Neural cell (in vitro differentiated cells): ENCODE measurements around the gene DLG2. TPM values are rescaled to one million over a fixed set of nuclear protein-coding genes. Genes with fewer than 3 reads are reported as not detected.
"Not testable (repeated sequence)": the region's sequence is repeated elsewhere in the genome, so short reads cannot be mapped to it uniquely, and the experiment has no call there.

Experiments
- H2AFZ ChIP-seq: fragments of 200-600, 300-800 bp; sonication (generic), shearing (Covaris generic); 2 replicates; pipeline ENCODE4 v1.6.0; 2014; ENCODE audit warnings: low read depth, mild to moderate bottlenecking, antibody characterized with exemption, low read length, moderate library complexity
- H3F3A ChIP-seq: fragments of 200-600 bp; shearing (Covaris generic); 2 replicates; pipeline ENCODE4 v1.6.1; 2016; ENCODE audit warnings: mild to moderate bottlenecking, moderate library complexity, mixed read lengths, antibody characterized with exemption, low read length; ENCODE audit not compliant: insufficient read depth, poor library complexity, severe bottlenecking
- H3K27ac ChIP-seq: fragments of 200-600, 300-800 bp; sonication (generic), shearing (Covaris generic); 2 replicates; pipeline ENCODE4 v1.5.1; 2014; ENCODE audit warnings: mild to moderate bottlenecking, low read length, moderate library complexity
- H3K27me3 ChIP-seq: fragments of 300-800, 200-600 bp; sonication (generic), shearing (Covaris generic); 2 replicates; pipeline ENCODE4 v1.6.0; 2014; ENCODE audit warnings: mild to moderate bottlenecking, low read depth, low read length, moderate library complexity; ENCODE audit not compliant: insufficient read depth
- H3K36me3 ChIP-seq: fragments of 300-800, 200-600 bp; sonication (generic), shearing (Covaris generic); 2 replicates; pipeline ENCODE4 v1.5.1; 2014; ENCODE audit warnings: mild to moderate bottlenecking, antibody characterized with exemption, low read length, moderate library complexity; ENCODE audit not compliant: insufficient read depth
- H3K4me2 ChIP-seq: fragments of 300-800, 200-600 bp; sonication (generic), shearing (Covaris generic); 2 replicates; pipeline ENCODE4 v1.6.0; 2014; ENCODE audit warnings: mild to moderate bottlenecking, low read length
- H3K4me3 ChIP-seq: fragments of 300-800, 200-600 bp; sonication (generic), shearing (Covaris generic); 2 replicates; pipeline ENCODE4 v1.5.1; 2014; ENCODE audit warnings: mild to moderate bottlenecking, low read length, moderate library complexity
- H3K79me2 ChIP-seq: fragments of 200-600 bp; shearing (Covaris generic); replicated peaks from 2 replicates; pipeline ENCODE4 v1.6.0; 2014; ENCODE audit warnings: mild to moderate bottlenecking, low read length, moderate library complexity; ENCODE audit not compliant: insufficient read depth
- H3K9ac ChIP-seq: fragments of 300-800, 200-600 bp; sonication (generic), shearing (Covaris generic); 2 replicates; pipeline ENCODE4 v1.6.1; 2016; ENCODE audit warnings: mild to moderate bottlenecking, low read length, mixed read lengths
- H3K9me2 ChIP-seq: fragments of 200-600 bp; shearing (Covaris generic); 2 replicates; pipeline ENCODE4 v1.6.1; 2016; ENCODE audit warnings: mild to moderate bottlenecking, low read length, mixed read lengths; ENCODE audit not compliant: insufficient read depth
- H3K9me3 ChIP-seq: fragments of 200-600, 300-800 bp; sonication (generic), shearing (Covaris generic); 2 replicates; pipeline ENCODE4 v1.6.1; 2016; ENCODE audit warnings: mild to moderate bottlenecking, mixed run types, low read length, moderate library complexity, mixed read lengths
- H4K20me1 ChIP-seq: fragments of 200-600 bp; shearing (Covaris generic); 2 replicates; pipeline ENCODE4 v1.6.1; 2016; ENCODE audit warnings: mild to moderate bottlenecking, mixed run types; ENCODE audit not compliant: insufficient read depth
- POLR2AphosphoS5 ChIP-seq: IDR thresholded peaks from 2 replicates; pipeline ENCODE4 v1.6.1; 2012
- TAF1 ChIP-seq: IDR thresholded peaks from 2 replicates; pipeline ENCODE4 v1.6.1; 2012; ENCODE audit warnings: low read depth
- polyA plus RNA-seq: library from polyadenylated mRNA; depleted of rRNA; stranded (reverse); fragments of >200 nt; gene quantifications from 2 replicates; pipeline ENCODE4 v1.2.3, GENCODE V29; 2014
- TF ChIP-seq, protein P1 (sequence below): fragments of 450-650 bp; IDR thresholded peaks from 2 replicates; pipeline ENCODE4 v1.5.1; 2014; ENCODE audit warnings: antibody characterized with exemption, mild to moderate bottlenecking, moderate library complexity; ENCODE audit not compliant: poor library complexity, severe bottlenecking
- TF ChIP-seq, protein P2 (sequence below): IDR thresholded peaks from 2 replicates; pipeline ENCODE4 v1.6.1; 2012; ENCODE audit warnings: borderline replicate concordance

DLG2 gene
- polyA plus RNA-seq, 1 donor from 2014 or later, result 179 TPM

DNA sequence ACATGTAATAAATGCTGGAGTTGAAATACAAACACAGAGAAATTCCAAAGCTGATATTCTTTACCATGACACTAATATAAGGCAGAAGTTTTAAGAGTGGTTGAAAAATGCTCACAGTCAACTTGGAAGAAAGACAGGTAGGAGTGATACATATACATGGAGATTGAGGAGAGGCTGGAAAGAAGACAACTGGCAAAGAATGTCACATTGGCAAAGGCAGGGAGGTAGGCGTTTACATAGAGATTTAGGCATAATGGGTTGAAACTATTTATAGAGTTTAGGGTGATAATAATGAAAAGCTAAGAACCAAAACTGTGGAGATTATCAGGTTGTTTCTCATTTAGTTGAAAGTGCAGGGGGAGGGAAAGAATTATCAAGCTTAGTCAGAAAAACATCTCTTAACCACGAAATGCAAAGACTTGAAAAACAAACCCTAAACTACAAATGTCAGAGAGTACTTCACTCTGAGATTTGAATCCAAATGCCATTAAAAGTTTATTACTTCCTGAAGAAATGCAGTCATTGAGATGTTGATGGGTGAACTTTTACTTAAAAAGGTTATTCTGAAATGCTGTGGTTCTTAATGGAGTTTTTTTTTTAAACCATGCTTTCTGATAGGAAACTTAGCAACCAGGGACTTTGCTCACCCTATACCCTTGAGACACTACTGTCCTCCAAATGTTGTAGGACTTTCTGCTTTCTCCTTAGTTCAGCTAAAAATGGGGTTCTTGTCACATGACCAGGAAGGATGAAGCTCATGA, 2202.6 kb downstream of the DLG2 start:
- Histone ChIP-seq H3K9me2 (no peaks in the 10 kb centered on the region), H3K9ac (no peak overlapping the region), H4K20me1 (no peaks in the 10 kb centered on the region), H3K27ac (no peak overlapping the region), H3F3A (no peaks in the 10 kb centered on the region), H3K4me2 (no peak overlapping the region), H2AFZ (no peak overlapping the region), H3K79me2 (no peaks in the 10 kb centered on the region), H3K9me3 (no peaks in the 10 kb centered on the region), H3K27me3 (no peaks in the 10 kb centered on the region), H3K4me3 (no peak overlapping the region), H3K36me3 (no peaks in the 10 kb centered on the region)
- TF ChIP-seq, protein P1, sequence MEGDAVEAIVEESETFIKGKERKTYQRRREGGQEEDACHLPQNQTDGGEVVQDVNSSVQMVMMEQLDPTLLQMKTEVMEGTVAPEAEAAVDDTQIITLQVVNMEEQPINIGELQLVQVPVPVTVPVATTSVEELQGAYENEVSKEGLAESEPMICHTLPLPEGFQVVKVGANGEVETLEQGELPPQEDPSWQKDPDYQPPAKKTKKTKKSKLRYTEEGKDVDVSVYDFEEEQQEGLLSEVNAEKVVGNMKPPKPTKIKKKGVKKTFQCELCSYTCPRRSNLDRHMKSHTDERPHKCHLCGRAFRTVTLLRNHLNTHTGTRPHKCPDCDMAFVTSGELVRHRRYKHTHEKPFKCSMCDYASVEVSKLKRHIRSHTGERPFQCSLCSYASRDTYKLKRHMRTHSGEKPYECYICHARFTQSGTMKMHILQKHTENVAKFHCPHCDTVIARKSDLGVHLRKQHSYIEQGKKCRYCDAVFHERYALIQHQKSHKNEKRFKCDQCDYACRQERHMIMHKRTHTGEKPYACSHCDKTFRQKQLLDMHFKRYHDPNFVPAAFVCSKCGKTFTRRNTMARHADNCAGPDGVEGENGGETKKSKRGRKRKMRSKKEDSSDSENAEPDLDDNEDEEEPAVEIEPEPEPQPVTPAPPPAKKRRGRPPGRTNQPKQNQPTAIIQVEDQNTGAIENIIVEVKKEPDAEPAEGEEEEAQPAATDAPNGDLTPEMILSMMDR, result no peak

DNA sequence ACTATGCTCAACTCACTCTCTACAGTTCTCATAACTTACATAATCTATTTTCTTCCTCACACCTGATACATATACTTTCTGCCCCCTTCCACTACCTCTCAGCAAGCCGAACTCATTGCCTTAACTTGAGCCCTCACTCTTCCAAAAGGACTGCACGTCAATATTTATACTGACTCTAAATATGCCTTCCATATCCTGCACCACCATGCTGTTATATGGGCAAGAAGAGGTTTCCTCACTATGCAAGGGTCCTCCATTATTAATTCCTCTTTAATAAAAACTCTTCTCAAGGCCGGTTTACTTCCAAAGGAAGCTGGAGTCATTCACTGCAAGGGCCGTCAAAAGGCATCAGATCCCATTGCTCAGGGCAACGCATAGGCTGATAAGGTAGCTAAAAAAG, 2204.5 kb downstream of the DLG2 start:
- H3K9me2 ChIP-seq, H3K79me2 ChIP-seq: not testable (repeated sequence)

DNA sequence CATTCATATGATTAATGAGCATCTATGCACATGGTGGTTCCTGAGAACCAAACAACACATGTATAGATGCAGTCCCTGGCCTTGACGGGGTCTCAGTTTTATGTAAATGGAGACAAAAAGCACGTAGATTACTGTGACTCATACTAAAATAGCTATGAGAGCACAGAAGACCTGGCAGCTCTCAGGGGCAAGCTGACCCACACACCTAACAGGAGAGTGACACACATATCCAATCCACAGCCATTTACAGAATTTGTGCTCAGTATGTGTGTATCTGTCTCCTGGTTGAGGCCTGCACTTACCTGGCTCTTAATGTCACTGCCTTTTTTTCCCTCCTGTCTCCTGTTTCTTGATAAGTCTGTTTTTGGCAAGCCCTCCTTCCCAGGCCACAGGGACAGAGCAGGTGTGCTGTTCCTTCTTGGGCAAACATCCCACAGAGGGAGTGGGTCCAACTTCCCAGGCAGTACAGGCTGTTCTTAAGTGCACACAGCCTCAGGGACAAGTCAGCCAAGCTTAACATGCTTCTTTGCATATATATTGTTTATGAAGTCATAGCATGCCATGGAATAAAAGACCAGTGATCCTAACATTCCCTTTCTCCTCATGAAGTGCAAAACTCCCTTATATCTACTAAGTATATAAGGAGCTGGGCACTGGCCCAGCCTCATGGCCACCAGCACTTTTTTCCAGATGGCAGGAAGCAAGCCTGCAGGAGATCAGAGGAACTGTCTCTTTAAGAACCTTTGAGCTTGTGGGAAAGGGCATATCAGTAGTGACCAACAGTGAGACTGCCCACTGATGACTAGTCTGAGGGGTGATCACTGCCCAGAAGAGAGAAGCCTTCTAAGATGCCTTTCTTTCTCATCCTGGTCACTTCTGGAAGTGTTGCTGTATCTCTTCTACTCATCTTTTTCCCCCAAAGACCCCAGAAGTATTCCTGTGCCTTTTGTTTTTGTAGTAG, 2216.3 kb downstream of the DLG2 start:
- Histone ChIP-seq H3K27ac (no peak overlapping the region), H3K4me3 (no peak overlapping the region), H3K9me2 (no peaks in the 10 kb centered on the region), H3K9me3 (no peaks in the 10 kb centered on the region), H3K79me2 (no peaks in the 10 kb centered on the region), H4K20me1 (no peaks in the 10 kb centered on the region), H3K9ac (no peak overlapping the region), H3K36me3 (no peaks in the 10 kb centered on the region), H3F3A (no peaks in the 10 kb centered on the region), H2AFZ (no peak overlapping the region), H3K27me3 (no peaks in the 10 kb centered on the region), H3K4me2 (no peak overlapping the region)
- no peak for TF ChIP-seq POLR2AphosphoS5

More for the DNA sequence above, 2204.5 kb downstream of the DLG2 start:
- not testable (repeated sequence) for H3K36me3 ChIP-seq, H2AFZ ChIP-seq, H3F3A ChIP-seq, H3K9me3 ChIP-seq, H3K27me3 ChIP-seq, H4K20me1 ChIP-seq, H3K4me2 ChIP-seq, H3K27ac ChIP-seq, H3K4me3 ChIP-seq, H3K9ac ChIP-seq

DNA sequence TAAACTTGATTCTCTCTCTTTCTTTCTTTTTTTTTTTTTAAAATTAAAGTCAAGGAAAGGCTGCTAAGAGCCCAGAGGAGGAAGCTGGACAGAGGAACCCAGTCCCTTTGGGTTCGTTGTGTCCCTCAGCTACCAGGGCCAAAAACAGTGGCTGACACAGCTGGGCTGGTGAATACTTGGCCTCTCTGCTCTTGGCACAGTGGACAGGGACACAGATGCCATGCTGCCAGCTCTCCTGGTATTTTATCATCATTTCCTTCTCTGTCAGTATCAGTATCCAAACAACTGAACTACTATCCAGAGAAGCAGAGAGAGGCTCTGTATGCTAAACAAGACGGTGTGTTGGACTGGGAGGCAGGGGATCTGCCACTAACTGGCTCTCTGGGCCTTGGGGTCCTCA, 2217.3 kb downstream of the DLG2 start:
- Histone ChIP-seq H3K9me3 (no peaks in the 10 kb centered on the region), H3K4me3 (no peak overlapping the region), H2AFZ (no peak overlapping the region), H3K9me2 (no peaks in the 10 kb centered on the region), H3K9ac (no peak overlapping the region), H3K4me2 (no peak overlapping the region), H3K27me3 (no peaks in the 10 kb centered on the region), H3F3A (no peaks in the 10 kb centered on the region), H3K27ac (no peak overlapping the region), H3K36me3 (no peaks in the 10 kb centered on the region), H4K20me1 (no peaks in the 10 kb centered on the region), H3K79me2 (no peaks in the 10 kb centered on the region)
- no peak for TF ChIP-seq TAF1
- TF ChIP-seq, protein P2, sequence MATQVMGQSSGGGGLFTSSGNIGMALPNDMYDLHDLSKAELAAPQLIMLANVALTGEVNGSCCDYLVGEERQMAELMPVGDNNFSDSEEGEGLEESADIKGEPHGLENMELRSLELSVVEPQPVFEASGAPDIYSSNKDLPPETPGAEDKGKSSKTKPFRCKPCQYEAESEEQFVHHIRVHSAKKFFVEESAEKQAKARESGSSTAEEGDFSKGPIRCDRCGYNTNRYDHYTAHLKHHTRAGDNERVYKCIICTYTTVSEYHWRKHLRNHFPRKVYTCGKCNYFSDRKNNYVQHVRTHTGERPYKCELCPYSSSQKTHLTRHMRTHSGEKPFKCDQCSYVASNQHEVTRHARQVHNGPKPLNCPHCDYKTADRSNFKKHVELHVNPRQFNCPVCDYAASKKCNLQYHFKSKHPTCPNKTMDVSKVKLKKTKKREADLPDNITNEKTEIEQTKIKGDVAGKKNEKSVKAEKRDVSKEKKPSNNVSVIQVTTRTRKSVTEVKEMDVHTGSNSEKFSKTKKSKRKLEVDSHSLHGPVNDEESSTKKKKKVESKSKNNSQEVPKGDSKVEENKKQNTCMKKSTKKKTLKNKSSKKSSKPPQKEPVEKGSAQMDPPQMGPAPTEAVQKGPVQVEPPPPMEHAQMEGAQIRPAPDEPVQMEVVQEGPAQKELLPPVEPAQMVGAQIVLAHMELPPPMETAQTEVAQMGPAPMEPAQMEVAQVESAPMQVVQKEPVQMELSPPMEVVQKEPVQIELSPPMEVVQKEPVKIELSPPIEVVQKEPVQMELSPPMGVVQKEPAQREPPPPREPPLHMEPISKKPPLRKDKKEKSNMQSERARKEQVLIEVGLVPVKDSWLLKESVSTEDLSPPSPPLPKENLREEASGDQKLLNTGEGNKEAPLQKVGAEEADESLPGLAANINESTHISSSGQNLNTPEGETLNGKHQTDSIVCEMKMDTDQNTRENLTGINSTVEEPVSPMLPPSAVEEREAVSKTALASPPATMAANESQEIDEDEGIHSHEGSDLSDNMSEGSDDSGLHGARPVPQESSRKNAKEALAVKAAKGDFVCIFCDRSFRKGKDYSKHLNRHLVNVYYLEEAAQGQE, result no peak
